Raji (cell line): ENCODE measurements around the gene VWF.

Experiments used
- POLR2A ChIP-seq: IDR thresholded peaks from 2 replicates; pipeline ENCODE4 v1.6.1; 2011; ENCODE audit warnings: low read depth, low read length, control low read depth; ENCODE audit not compliant: insufficient read depth

The VWF gene

GRCh38 chr12:6085841-6086240, 38.6 kb downstream of the VWF start:
- TF ChIP-seq POLR2A = no peak

DNA sequence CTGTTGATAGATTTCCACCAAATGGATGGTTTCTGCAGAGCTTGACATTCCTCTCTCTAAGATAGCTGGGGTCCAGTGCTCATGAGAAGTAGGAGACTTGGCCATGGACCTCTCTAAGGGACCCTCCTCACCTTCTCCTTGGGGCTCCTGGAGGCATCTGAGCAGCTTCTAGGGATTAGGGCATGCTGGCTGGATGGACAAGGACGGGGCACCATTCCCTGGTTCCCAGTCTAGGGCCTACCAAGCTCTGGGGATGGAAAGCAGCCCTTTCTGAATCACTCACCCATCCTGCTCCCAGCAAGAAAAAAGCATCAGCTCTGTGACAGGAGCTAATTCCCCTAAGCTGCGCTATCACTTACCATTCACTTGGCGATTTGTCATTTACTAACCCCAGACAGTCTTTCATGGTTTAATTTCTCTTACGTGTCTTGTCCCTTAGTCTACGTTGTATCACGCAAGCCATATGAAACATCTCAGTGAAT, 39.5 kb downstream of the VWF start:
- no peak for TF ChIP-seq POLR2A

- TF ChIP-seq POLR2A = no peak
Observed at GRCh38 chr12:6084261-6084968, 40.1 kb downstream of the VWF start.

- no peak for TF ChIP-seq POLR2A
Observed at GRCh38 chr12:6083601-6084000, 40.9 kb downstream of the VWF start.

GRCh38 chr12:6082613-6083012, 41.9 kb downstream of the VWF start:
- no peak for TF ChIP-seq POLR2A

- no peak for TF ChIP-seq POLR2A
Observed at GRCh38 chr12:6080149-6081045, 44.1 kb downstream of the VWF start.

- no peak for TF ChIP-seq POLR2A
Observed at GRCh38 chr12:6078398-6079096, 45.9 kb downstream of the VWF start.

DNA sequence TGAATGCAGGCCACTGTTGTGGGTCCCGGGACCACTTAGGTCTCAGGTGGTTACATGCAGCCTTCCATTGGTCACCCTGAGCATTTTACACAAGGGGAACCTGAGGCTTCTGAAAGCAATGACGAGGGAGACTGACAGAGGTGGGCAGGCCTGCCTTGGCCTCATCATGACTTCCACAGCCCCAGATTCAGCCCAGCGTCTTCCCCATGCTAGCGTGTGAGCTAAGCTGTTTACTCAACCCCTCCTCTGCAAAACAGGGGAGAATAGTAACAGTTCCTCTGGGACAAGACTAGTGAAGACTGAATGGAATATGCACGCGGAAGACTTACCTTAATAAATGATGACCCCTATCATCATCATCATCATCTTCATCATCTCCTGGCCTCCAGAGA, 46.8 kb downstream of the VWF start:
- TF ChIP-seq POLR2A = no peak

DNA sequence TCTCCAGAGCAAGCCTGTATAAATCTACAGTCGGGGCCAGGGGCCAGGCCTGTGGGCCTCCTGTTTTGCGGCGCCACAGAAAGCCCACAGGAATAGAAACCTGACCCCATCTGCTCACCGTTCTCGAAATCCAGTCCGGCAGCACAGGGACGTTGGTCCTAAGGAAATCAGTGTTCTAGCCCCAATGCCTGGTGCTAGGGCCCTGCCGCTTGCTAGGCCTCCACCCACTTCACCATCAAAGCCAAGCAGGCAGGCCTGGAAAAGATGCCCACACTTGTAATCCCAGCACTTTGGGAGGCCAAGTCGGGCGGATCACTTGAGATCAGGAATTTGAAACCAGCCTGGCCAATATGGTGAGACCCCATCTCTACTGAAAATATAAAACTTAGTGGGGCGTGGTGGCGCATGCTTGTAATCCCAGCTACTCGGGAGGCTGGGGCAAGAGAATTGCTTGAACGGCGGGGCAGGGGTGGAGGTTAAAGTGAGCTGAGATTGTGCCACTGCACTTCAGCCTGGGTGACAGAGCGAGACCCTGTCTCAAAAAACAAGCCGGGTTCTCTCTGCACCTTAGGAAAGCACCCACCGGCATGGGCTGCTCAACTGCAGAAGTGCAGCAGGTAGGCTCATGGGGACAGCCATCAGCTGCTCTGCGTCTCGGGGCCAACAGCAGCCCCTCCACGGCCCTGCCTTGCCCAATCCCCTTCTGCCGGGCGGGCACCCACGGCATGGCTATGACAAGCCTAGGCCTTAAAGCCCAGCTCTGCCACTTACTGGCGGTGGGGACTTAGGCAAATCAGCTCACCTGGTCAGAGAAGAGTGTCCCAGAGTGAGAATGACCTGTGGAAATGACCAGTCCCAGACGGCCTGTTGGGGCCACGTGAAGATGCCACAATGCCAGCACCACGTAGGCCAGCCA, 47.4 kb downstream of the VWF start:
- no peak for TF ChIP-seq POLR2A

DNA sequence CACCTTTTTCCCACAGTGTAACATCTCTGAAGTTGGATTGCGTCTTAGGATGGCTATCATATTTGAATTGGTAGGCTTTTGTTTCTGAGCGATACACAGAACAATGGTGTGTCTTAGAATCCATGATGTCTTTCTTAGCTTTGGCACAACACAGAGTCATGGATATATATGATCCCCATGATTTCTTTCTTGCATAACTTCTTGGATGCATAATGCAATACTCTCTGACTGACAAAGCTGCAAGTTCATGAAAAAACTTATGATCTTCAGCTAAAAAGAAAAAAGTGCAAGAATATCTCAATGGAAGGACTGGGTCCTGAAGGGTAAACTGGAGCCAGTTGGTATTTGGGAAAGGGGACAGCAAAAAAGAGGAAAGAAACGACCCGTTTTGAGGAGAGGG, 48.1 kb downstream of the VWF start:
- no peak for TF ChIP-seq POLR2A

DNA sequence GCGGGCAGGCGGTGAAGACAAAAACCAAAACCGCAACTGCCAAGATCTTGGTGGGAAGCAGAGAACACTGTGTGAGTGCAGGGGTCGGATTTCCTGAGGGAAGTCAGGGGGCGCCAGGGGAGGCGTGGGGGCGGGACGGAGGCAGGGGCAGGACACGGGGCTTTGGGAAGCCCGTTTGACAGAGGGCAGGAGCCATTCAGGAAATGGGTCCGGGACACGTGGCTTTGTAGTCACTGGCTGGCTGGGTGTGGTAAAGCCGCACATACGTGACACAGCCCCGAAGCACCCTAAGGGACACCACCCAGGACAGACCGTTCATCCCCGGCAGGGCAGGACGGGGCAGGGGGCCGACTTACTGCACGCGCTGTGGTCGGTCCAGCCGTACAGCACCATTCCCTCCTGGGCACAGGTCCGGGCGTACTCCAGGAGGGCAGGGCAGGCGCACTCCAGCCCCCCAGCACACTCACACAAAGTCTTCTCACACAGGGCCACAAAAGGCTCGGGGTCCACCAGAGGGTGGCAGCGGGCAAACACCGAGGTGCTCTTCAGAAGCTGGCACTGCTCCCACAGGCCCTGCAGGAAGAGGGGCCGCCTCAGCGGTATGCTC, 49.4 kb downstream of the VWF start:
- no peak for TF ChIP-seq POLR2A

DNA sequence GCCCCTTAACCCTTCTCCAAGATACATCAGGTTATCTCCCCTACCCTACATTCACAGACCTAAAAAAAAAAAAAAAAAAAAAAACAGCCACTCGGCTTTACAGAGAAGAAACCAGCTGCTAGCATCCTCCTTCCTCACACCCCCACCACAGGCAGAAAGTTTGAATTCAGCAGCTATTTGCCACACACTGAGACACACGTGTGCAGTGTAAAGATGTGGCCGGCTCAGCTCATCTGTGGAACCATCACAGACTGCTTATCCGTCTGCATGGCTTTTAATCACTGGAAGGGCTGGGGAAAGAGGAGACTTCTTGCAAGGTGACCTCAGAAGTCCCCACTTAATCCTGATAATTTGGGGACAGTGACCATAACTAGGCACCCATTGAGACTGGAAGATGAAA, 50.0 kb downstream of the VWF start:
- TF ChIP-seq POLR2A = no peak

DNA sequence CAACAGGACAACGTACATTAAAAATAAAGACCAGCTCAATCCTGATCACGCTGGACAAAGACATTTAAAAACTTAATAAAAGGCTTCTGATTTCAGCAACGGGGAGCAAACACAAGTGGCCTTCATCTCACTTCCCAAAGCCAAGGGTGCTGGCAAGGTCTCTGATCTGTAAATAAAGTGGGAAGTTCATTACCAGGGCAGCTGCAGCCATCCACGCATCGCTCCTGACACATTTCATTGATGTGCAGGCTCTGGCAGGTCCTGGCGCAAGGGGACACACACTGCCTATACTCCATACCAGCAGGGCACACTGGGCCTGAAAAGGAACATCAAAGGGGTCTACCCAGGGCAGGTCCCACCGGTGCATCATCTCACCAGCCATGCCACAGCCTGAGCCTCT, 51.0 kb downstream of the VWF start:
- no peak for TF ChIP-seq POLR2A

DNA sequence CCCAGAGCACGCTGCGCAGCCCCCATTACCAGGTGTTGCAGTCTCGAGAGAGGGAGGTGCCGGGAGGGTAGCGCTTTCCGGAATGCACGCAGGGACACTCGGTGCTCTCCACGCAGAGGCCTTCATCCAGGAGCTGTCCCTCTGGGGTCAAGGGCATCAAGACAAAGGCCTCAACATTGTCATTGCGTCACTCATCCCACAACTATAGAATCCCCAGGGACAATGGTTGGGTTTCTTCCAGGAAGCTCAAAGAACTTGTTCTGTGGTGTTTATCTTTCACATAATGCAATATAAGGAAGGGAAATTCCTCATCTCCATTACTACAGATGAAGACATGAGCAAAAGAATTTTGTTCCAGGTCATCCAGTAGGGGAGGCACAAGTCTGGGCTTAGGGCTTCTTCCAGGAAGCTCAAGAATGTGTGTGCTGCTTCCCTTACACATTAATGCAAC, 52.1 kb downstream of the VWF start:
- TF ChIP-seq POLR2A = no peak
